ENCODE measurements around the gene LTBR.

DNA sequence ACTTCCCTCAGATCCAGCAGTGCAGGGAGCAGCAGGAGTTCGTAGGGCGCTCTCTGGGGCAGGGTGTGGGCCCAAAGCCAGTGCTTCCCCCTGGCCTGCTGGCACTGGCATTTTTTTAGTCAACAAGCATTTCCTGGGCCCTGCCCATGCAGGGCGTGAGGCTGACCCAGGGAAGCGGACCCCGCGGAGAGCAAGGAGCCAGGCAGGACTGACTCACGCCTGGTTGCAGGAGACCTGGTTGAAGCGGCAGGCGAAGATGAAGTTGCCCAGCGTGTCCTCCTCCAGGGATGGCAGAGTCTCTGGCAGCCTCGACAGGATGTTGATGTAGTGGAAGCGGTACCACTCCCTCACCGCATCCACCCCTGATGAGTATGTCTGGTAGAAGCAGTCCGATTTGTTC, 22.1 kb upstream of the LTBR start:
- TF ChIP-seq EZH2 (IDR thresholded peaks at IDR 0.05; ENCODE audit: borderline replicate concordance, insufficient read depth, low read length, poor library complexity, severe bottlenecking) = no peak
- TF ChIP-seq, protein P1, sequence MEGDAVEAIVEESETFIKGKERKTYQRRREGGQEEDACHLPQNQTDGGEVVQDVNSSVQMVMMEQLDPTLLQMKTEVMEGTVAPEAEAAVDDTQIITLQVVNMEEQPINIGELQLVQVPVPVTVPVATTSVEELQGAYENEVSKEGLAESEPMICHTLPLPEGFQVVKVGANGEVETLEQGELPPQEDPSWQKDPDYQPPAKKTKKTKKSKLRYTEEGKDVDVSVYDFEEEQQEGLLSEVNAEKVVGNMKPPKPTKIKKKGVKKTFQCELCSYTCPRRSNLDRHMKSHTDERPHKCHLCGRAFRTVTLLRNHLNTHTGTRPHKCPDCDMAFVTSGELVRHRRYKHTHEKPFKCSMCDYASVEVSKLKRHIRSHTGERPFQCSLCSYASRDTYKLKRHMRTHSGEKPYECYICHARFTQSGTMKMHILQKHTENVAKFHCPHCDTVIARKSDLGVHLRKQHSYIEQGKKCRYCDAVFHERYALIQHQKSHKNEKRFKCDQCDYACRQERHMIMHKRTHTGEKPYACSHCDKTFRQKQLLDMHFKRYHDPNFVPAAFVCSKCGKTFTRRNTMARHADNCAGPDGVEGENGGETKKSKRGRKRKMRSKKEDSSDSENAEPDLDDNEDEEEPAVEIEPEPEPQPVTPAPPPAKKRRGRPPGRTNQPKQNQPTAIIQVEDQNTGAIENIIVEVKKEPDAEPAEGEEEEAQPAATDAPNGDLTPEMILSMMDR (IDR thresholded peaks at IDR 0.05; ENCODE audit: poor library complexity, severe bottlenecking) = no peak
